OCI-LY7 (cell line): Measurements from ENCODE around the gene CCDC15. TPM values are rescaled to one million over a fixed set of nuclear protein-coding genes. Genes with fewer than 3 reads are reported as not detected.
A peak's percentile ranks its signal among the peaks of the same experiment; 100 is the strongest.

Experiments used
- BruUV-seq: library from RNA; stranded (reverse); fragments of 400-500 nt; replicated peaks from 2 replicates; lab custom pipeline; 2021; lab: Mats Ljungman, UMichigan
- CTCF ChIA-PET: fragments of 300-600 bp; sonication (Branson Sonifier 250); formaldehyde crosslinking; loops from one replicate; lab custom pipeline; 2022; ENCODE audit warnings: antibody characterized with exemption; ENCODE audit not compliant: unreplicated experiment; lab: Charles Lee
- POLR2A ChIA-PET: fragments of 300-600 bp; sonication (Branson Sonifier 250); formaldehyde crosslinking; loops from one replicate; lab custom pipeline; 2022; ENCODE audit warnings: antibody characterized with exemption; lab: Charles Lee
- DNase-seq: peaks from one replicate; pipeline ENCODE4 v3.0.0-alpha.2; 2015; ENCODE audit warnings: low spot score
- H2AFZ ChIP-seq: fragments of 200-600 bp; sonication (generic), shearing (Covaris generic); 2 replicates; pipeline ENCODE4 v1.6.1; 2014; ENCODE audit warnings: mild to moderate bottlenecking, antibody characterized with exemption, low read length, moderate library complexity
- H3K27ac ChIP-seq: fragments of 200-600 bp; sonication (generic); 2 replicates; pipeline ENCODE4 v1.5.1; 2014; ENCODE audit warnings: mixed run types, low read depth, mild to moderate bottlenecking, moderate library complexity, low read length, inconsistent platforms; ENCODE audit not compliant: poor library complexity, severe bottlenecking
- H3K36me3 ChIP-seq: fragments of 200-600 bp; sonication (generic); 2 replicates; pipeline ENCODE4 v1.6.1; 2014; ENCODE audit warnings: mild to moderate bottlenecking, antibody characterized with exemption, low read length, moderate library complexity, mixed read lengths; ENCODE audit not compliant: insufficient read depth
- H3K4me1 ChIP-seq: fragments of 200-600 bp; sonication (generic); 2 replicates; pipeline ENCODE4 v1.5.1; 2014; ENCODE audit warnings: mild to moderate bottlenecking, low read length; ENCODE audit not compliant: insufficient read depth, poor library complexity, severe bottlenecking
- H3K4me2 ChIP-seq: fragments of 200-600 bp; sonication (generic); 2 replicates; pipeline ENCODE4 v1.6.1; 2014; ENCODE audit warnings: mild to moderate bottlenecking, low read length
- H3K4me3 ChIP-seq: fragments of 200-600 bp; sonication (generic); 2 replicates; pipeline ENCODE4 v1.5.1; 2014; ENCODE audit warnings: mild to moderate bottlenecking, low read depth, low read length; ENCODE audit not compliant: poor library complexity, severe bottlenecking
- H3K79me2 ChIP-seq: fragments of 200-600 bp; sonication (generic); 2 replicates; pipeline ENCODE4 v1.6.1; 2016; ENCODE audit warnings: low read depth, mild to moderate bottlenecking, low read length, moderate library complexity, mixed read lengths; ENCODE audit not compliant: insufficient read depth
- H3K9me2 ChIP-seq: fragments of 200-600 bp; sonication (generic); 2 replicates; pipeline ENCODE4 v1.6.1; 2016; ENCODE audit warnings: mild to moderate bottlenecking, low read length, mixed read lengths; ENCODE audit not compliant: insufficient read depth
- H3K9me3 ChIP-seq: fragments of 200-600 bp; sonication (generic); 2 replicates; pipeline ENCODE4 v1.6.1; 2014; ENCODE audit warnings: mild to moderate bottlenecking, mixed run types, low read length, mixed read lengths
- H4K20me1 ChIP-seq: fragments of 200-600 bp; sonication (generic); 2 replicates; pipeline ENCODE4 v1.6.1; 2014; ENCODE audit warnings: mild to moderate bottlenecking, antibody characterized with exemption, low read length, moderate library complexity, mixed read lengths; ENCODE audit not compliant: insufficient read depth
- CTCF ChIP-seq: fragments of 200-600 bp; sonication (generic); conservative IDR thresholded peaks from 2 replicates; pipeline ENCODE4 v1.5.1; 2014; ENCODE audit warnings: mild to moderate bottlenecking, antibody characterized with exemption, low read length, moderate library complexity, mixed read lengths
- EZH2phosphoT487 ChIP-seq: fragments of 200-600 bp; sonication (generic); IDR thresholded peaks from 2 replicates; pipeline ENCODE4 v1.6.1; 2018; ENCODE audit warnings: low read depth, borderline replicate concordance, mild to moderate bottlenecking, mixed run types, antibody characterized with exemption, low read length, moderate library complexity, mixed read lengths
- intact Hi-C: fragments of 100-400 bp; cut with micrococcal nuclease; formaldehyde crosslinking; loops from one replicate; pipeline ENCODE4 v1.10.0; 2022; ENCODE audit not compliant: unreplicated experiment
- total RNA-seq, 2 experiments: library from RNA; depleted of rRNA in 1 of 2; stranded (reverse); fragments of >200 nt in 1 of 2; shearing (Covaris generic) in 1 of 2; gene quantifications; 2 replicates each; pipeline ENCODE4 v1.2.3, GENCODE V29; 2014 to 2022

The CCDC15 gene
- total RNA-seq, 2 experiments from 2014 or later, result 9.6 to 10.6 TPM

GRCh38 chr11:125070699-125071254, 116.8 kb downstream of the CCDC15 start:
- intact Hi-C loops, result loop anchor here (5.0 kb wide), 1 partner anchor 42 kb away; the partner anchor contains the start of gene TMEM218
- Histone ChIP-seq H3K4me3 (no peak overlapping the region), H2AFZ (peak overlapping the region; percentile 27; the same call in 1 of the 2 replicates), H4K20me1 (no peaks in the 10 kb centered on the region), H3K4me1 (peaks cover 45% of the 10 kb centered on the region), H3K9me3 (no peaks in the 10 kb centered on the region), H3K9me2 (no peaks in the 10 kb centered on the region), H3K27ac (no peak overlapping the region), H3K36me3 (no peaks in the 10 kb centered on the region), H3K79me2 (no peaks in the 10 kb centered on the region), H3K4me2 (peak overlapping the region; percentile 77)
- no peak for TF ChIP-seq EZH2phosphoT487
- no peak for TF ChIP-seq CTCF
- peak; percentile 33 for DNase-seq
- CTCF ChIA-PET, result interaction anchor here (1.0 kb wide), 1 partner anchor 41 kb away, joined by 3 read pairs; the partner anchor contains the start of gene TMEM218
- no TSS peak for BruUV-seq
- POLR2A ChIA-PET, result interaction anchor here (0.5 to 3.8 kb wide), 2 partner anchors 41 to 1327 kb away, joined by 4 to 15 read pairs; partner anchors contain the start of gene TMEM218

- no peak for TF ChIP-seq CTCF
- Histone ChIP-seq H3K79me2 (no peaks in the 10 kb centered on the region), H4K20me1 (no peaks in the 10 kb centered on the region), H2AFZ (peak overlapping the region; percentile 27; the same call in 1 of the 2 replicates), H3K4me3 (no peak overlapping the region), H3K4me1 (peaks cover 45% of the 10 kb centered on the region), H3K4me2 (peak overlapping the region; percentile 77), H3K9me2 (no peaks in the 10 kb centered on the region), H3K27ac (no peak overlapping the region), H3K36me3 (no peaks in the 10 kb centered on the region), H3K9me3 (no peaks in the 10 kb centered on the region)
- ChIA-PET CTCF (interaction anchor here (0.6 to 1.4 kb wide), 3 partner anchors 20 to 53 kb away, joined by 3 to 5 read pairs (median 3); no protein-coding TSS in a partner anchor), POLR2A (interaction anchor here (0.5 to 3.8 kb wide), 6 partner anchors 16 to 1327 kb away, joined by 3 to 15 read pairs (median 4); partner anchors contain the start of gene TMEM218)
- no TSS peak for BruUV-seq
- DNase-seq, result no peak
- intact Hi-C loops, result loop anchor here (5.0 kb wide), 1 partner anchor 41 kb away; the partner anchor contains the start of gene TMEM218
Measured at GRCh38 chr11:125071435-125071834, 117.4 kb downstream of the CCDC15 start.
